ENCODE measurements around the gene CNTN4.

GRCh38 chr3:2090095-2090911 is 8.4 kb upstream of the CNTN4 start:
- TF ChIP-seq CTCF (IDR thresholded peaks at IDR 0.05) (no peak), POLR2A (IDR thresholded peaks at IDR 0.05) (no peak), EP300 (IDR thresholded peaks at IDR 0.05) (no peak)

All from tibial nerve (tissue), 4 donors.